Keratinocyte (primary cell): ENCODE results near the gene SOX15. TPM values are rescaled to one million over a fixed set of nuclear protein-coding genes. Genes with fewer than 3 reads are reported as not detected.

Experiments
- DNase-seq: peaks from one replicate; pipeline ENCODE4 v3.0.0-alpha.2; 2011; ENCODE audit warnings: low read depth, missing footprints, low spot score
- FAIRE-seq: peaks from 2 replicates; lab custom pipeline; 2011; peaks lifted over from hg19 to GRCh38; lab: Jason Lieb, UNC
- H2AFZ ChIP-seq: 2 replicates; pipeline ENCODE4 v1.6.0; 2012; ENCODE audit warnings: low read length, control low read depth, inconsistent platforms; ENCODE audit not compliant: control insufficient read depth
- H3K27ac ChIP-seq: 2 replicates; pipeline ENCODE4 v1.5.1; 2011; ENCODE audit warnings: low read length; ENCODE audit not compliant: control insufficient read depth, insufficient read depth
- H3K27me3 ChIP-seq: 3 replicates; pipeline ENCODE4 v1.6.0; 2011; ENCODE audit warnings: low read length; ENCODE audit not compliant: control insufficient read depth, insufficient read depth; ENCODE audit errors: extremely low read depth
- H3K36me3 ChIP-seq, 2 experiments: 2 replicates in 1 of 2; 3 replicates in 1 of 2; pipeline ENCODE4 v1.5.1; 2011; ENCODE audit warnings: low read length in 2 of 2, mild to moderate bottlenecking in 1 of 2; ENCODE audit not compliant: control insufficient read depth in 2 of 2, insufficient read depth in 2 of 2; ENCODE audit errors: extremely low read depth in 1 of 2
- H3K4me1 ChIP-seq: 3 replicates; pipeline ENCODE4 v1.5.1; 2011; ENCODE audit warnings: low read length; ENCODE audit not compliant: control insufficient read depth, insufficient read depth; ENCODE audit errors: extremely low read depth
- H3K4me2 ChIP-seq: 3 replicates; pipeline ENCODE4 v1.6.0; 2011; ENCODE audit warnings: low read depth, low read length; ENCODE audit not compliant: control insufficient read depth, insufficient read depth; ENCODE audit errors: extremely low read depth
- H3K4me3 ChIP-seq, 3 experiments: fragments of 200-600 bp in 1 of 3; sonication (generic) in 1 of 3; 2 replicates in 2 of 3; 3 replicates in 1 of 3; pipeline ENCODE4 v1.5.1; 2011 to 2016; ENCODE audit warnings: low read length in 3 of 3, mild to moderate bottlenecking in 3 of 3, control low read depth in 2 of 3, inconsistent platforms in 1 of 3, low read depth in 1 of 3, mixed read lengths in 1 of 3, mixed run types in 1 of 3, moderate library complexity in 1 of 3; ENCODE audit not compliant: control insufficient read depth in 2 of 3, insufficient read depth in 2 of 3; ENCODE audit errors: extremely low read depth in 1 of 3
- H3K79me2 ChIP-seq: 2 replicates; pipeline ENCODE4 v1.6.0; 2012; ENCODE audit warnings: low read length; ENCODE audit not compliant: control insufficient read depth, insufficient read depth
- H3K9ac ChIP-seq: 3 replicates; pipeline ENCODE4 v1.6.0; 2011; ENCODE audit warnings: low read length; ENCODE audit not compliant: control insufficient read depth, insufficient read depth; ENCODE audit errors: extremely low read depth
- H3K9me1 ChIP-seq: 3 replicates; pipeline ENCODE4 v1.6.0; 2011; ENCODE audit warnings: low read length; ENCODE audit not compliant: control insufficient read depth, insufficient read depth; ENCODE audit errors: extremely low read depth
- H3K9me3 ChIP-seq: 2 replicates; pipeline ENCODE4 v1.5.1; 2012; ENCODE audit warnings: low read depth, low read length; ENCODE audit not compliant: control insufficient read depth
- H4K20me1 ChIP-seq: 3 replicates; pipeline ENCODE4 v1.6.0; 2011; ENCODE audit warnings: low read length; ENCODE audit not compliant: control insufficient read depth, insufficient read depth; ENCODE audit errors: extremely low read depth
- EZH2 ChIP-seq: IDR thresholded peaks from one replicate; pipeline ENCODE4 v1.6.1; 2012; ENCODE audit warnings: inconsistent platforms, mild to moderate bottlenecking, low read length, moderate library complexity
- dilution Hi-C: fragments of 300-500 bp; cut with MboI; formaldehyde crosslinking; loops from one replicate; pipeline ENCODE4 v1.7.0; 2020; ENCODE audit warnings: low sequenced_read_pairs; ENCODE audit not compliant: extremely low pct_ligation_motif_present
- polyA minus RNA-seq, 3 experiments: library from RNA; depleted of rRNA, polyadenylated mRNA; stranded (reverse); fragments of >200 nt; gene quantifications; 1 replicate in 1 of 3; 2 replicates in 1 of 3; 3 replicates in 1 of 3; pipeline ENCODE4 v1.2.3, GENCODE V29; 2011
- polyA plus RNA-seq, 5 experiments: library from polyadenylated mRNA; depleted of rRNA in 3 of 5; stranded (reverse) in 3 of 5; stranded (forward) in 1 of 5; unstranded in 1 of 5; fragments of >200 nt; gene quantifications; 1 replicate in 1 of 5; 2 replicates in 3 of 5; 3 replicates in 1 of 5; pipeline versions ENCODE4 v1.2.1 to v1.2.3, GENCODE V29; 2011 to 2012; ENCODE audit warnings: missing spikeins in 2 of 5, low read depth in 1 of 5, low replicate concordance in 1 of 5
- TF ChIP-seq, protein P1 (sequence below), 3 experiments: IDR thresholded peaks in 1 of 3; conservative IDR thresholded peaks in 1 of 3; optimal IDR thresholded peaks in 1 of 3; 2 replicates in 2 of 3; 3 replicates in 1 of 3; pipeline versions ENCODE3 to v1.5.1; 2011; ENCODE audit warnings: low read length in 3 of 3, mild to moderate bottlenecking in 3 of 3, moderate library complexity in 2 of 3, control low read depth in 1 of 3, inconsistent platforms in 1 of 3; ENCODE audit not compliant: insufficient read depth in 2 of 3; ENCODE audit errors: extremely low read depth in 1 of 3

The SOX15 gene
- 85.7 to 111 TPM (median 86.2 TPM) in 3 replicates for polyA plus RNA-seq
- 21.8 TPM for polyA plus RNA-seq (2011; ENCODE audit: low read depth)
- polyA plus RNA-seq (2011; cell fraction: cytosol; rRNA removed) = 60.4 and 130 TPM in 2 replicates
- polyA plus RNA-seq (2011; cell fraction: nucleus; rRNA removed) = 100.0 and 127 TPM in 2 replicates
- 93.4 and 183 TPM in 2 replicates for polyA plus RNA-seq (2012; ENCODE audit: low replicate concordance)
- 38.9 to 110 TPM (median 44.2 TPM) in 3 replicates for polyA minus RNA-seq
- 177 TPM for polyA minus RNA-seq (2011; cell fraction: cytosol; rRNA and poly(A)+ RNA removed)
- polyA minus RNA-seq (2011; cell fraction: nucleus; rRNA and poly(A)+ RNA removed) = 83.3 and 86.1 TPM in 2 replicates

DNA sequence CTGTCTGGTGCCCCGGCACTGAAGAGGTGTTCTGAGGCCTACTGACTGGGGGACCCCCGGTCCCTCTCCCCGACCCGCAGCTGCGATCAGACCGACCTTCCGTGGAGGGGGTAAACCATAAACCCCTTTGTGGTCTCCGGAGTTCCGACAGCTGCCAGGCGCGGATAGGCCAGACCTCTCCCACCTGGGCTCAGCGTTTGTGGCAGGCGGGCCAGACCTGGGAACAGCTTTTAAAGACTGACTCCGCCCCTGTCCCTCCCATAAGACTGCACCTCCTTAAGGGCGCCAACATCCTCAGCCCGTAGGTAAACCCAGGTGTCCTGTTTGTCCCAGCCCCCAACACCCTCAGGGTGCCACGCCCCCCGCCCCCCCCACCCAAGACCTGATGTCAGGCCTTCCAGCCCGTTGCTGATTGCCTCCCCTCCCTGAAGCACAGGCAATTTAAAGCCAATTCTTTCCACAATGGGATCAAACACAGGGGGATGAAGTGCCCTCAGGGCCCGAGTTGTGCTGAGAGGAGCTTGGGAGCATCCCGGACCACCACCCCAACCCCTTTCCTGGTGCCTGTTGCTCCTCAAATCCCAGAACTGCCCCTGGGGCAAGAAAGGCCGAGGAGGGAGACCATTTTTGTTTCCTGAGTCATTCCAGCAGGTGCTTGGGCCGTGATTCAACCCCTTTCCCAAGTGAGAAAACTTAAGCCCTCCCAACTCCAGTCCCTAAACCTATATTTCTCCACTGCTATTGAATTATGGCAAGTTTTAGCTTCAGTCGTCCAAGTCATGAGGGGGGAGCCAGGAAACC is at the start of gene SOX15:
TSS of gene SOX15 (minus strand) at position 204 of the 801 bp plus-strand sequence. CDS start 418 bp downstream, outside the sequence.
- no peaks in the 10 kb centered on the region for H4K20me1 ChIP-seq
- H3K27ac ChIP-seq = peak within 1 kb of the TSS; percentile 99
- no peak for TF ChIP-seq EZH2
- TF ChIP-seq, protein P1, sequence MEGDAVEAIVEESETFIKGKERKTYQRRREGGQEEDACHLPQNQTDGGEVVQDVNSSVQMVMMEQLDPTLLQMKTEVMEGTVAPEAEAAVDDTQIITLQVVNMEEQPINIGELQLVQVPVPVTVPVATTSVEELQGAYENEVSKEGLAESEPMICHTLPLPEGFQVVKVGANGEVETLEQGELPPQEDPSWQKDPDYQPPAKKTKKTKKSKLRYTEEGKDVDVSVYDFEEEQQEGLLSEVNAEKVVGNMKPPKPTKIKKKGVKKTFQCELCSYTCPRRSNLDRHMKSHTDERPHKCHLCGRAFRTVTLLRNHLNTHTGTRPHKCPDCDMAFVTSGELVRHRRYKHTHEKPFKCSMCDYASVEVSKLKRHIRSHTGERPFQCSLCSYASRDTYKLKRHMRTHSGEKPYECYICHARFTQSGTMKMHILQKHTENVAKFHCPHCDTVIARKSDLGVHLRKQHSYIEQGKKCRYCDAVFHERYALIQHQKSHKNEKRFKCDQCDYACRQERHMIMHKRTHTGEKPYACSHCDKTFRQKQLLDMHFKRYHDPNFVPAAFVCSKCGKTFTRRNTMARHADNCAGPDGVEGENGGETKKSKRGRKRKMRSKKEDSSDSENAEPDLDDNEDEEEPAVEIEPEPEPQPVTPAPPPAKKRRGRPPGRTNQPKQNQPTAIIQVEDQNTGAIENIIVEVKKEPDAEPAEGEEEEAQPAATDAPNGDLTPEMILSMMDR (optimal IDR thresholded peaks at IDR 0.05 in 1 of 3, IDR thresholded peaks at IDR 0.05 in 1 of 3, conservative IDR thresholded peaks at IDR 0.05 in 1 of 3; ENCODE audit: extremely low read depth in 1 of 3, insufficient read depth in 2 of 3, low read length in 3 of 3) = peak in 1 of 3 experiments; percentile 5
- H3K9ac ChIP-seq = peak within 1 kb of the TSS; percentile 91
- dilution Hi-C loops = no loop called here
- DNase-seq (no peak), FAIRE-seq (peak; percentile 20)
- H3K79me2 ChIP-seq = peaks cover 39% of the 10 kb centered on the region
- H2AFZ ChIP-seq = no peak within 1 kb of the TSS
- peak within 1 kb of the TSS; percentile 97 for H3K4me2 ChIP-seq
- H3K9me1 ChIP-seq = no peaks in the 10 kb centered on the region
- H3K4me3 ChIP-seq = peak within 1 kb of the TSS; percentile 78 to 98 (median 92)
- H3K36me3 ChIP-seq = peaks cover 36 to 56% of the 10 kb centered on the region in 2 experiments
- no peaks in the 10 kb centered on the region for H3K27me3 ChIP-seq
- peaks cover 31% of the 10 kb centered on the region for H3K4me1 ChIP-seq
- no peaks in the 10 kb centered on the region for H3K9me3 ChIP-seq

GRCh38 chr17:7636163-7636562 is 46.3 kb upstream of the SOX15 start:
- Histone ChIP-seq H3K79me2 (no peaks in the 10 kb centered on the region), H3K9ac (no peak overlapping the region), H3K27ac (no peak overlapping the region), H3K36me3 (no peaks in the 10 kb centered on the region), H3K4me2 (no peak overlapping the region), H4K20me1 (no peaks in the 10 kb centered on the region), H3K9me1 (no peaks in the 10 kb centered on the region), H3K9me3 (no peaks in the 10 kb centered on the region), H3K4me1 (no peaks in the 10 kb centered on the region), H3K27me3 (no peaks in the 10 kb centered on the region), H2AFZ (no peak overlapping the region), H3K4me3 (no peak overlapping the region)
- TF ChIP-seq, protein P1 (optimal IDR thresholded peaks at IDR 0.05 in 1 of 3, IDR thresholded peaks at IDR 0.05 in 1 of 3, conservative IDR thresholded peaks at IDR 0.05 in 1 of 3; ENCODE audit: extremely low read depth in 1 of 3, insufficient read depth in 2 of 3, low read length in 3 of 3) = no peak
- TF ChIP-seq EZH2 = no peak
- dilution Hi-C loops = no loop called here
- FAIRE-seq (no peak), DNase-seq (no peak)
